Adipose tissue (tissue), 3 donors: ENCODE results near the gene EML2. TPM values are rescaled to one million over a fixed set of nuclear protein-coding genes. Genes with fewer than 3 reads are reported as not detected.

Experiments
- H3K27ac ChIP-seq: one replicate; pipeline ENCODE4 v1.5.1; 2013; ENCODE audit warnings: low read depth, low read length
- WGBS, 3 donors: extraction: QIAGEN DNeasy Blood & Tissue Kit; methylation state at CpG; one replicate each; pipeline ENCODE4 v1.1.7; 2013; 5-methylcytosine and 5-hydroxymethylcytosine counted together
- polyA plus RNA-seq, 3 donors: library from polyadenylated mRNA; stranded (reverse); fragments of 200-250 nt; gene quantifications; one replicate each; pipeline ENCODE4 v1.2.3, GENCODE V29; 2013
- donor health status: healthy with polysubstance abuse.
- donor health status: Bipolar disorder and iron deficiency.
- donor health status: healthy.

Gene EML2
- polyA plus RNA-seq, 3 donors, result 17.5 to 29.2 (median 22.3) TPM

GRCh38 chr19:45575216-45575615 is 64.0 kb downstream of the EML2 start:
- no peak overlapping the region for H3K27ac ChIP-seq
- 92 to 95% (median 94%) methylated on average over 5 of the region's 5 CpGs for WGBS, 3 donors

- no peak overlapping the region for H3K27ac ChIP-seq
Observed at GRCh38 chr19:45574526-45574925, 64.7 kb downstream of the EML2 start.

GRCh38 chr19:45571457-45572220 is 67.6 kb downstream of the EML2 start:
- H3K27ac ChIP-seq, result no peak overlapping the region
- 76 to 90% (median 89%) methylated on average over 8 of the region's 8 CpGs for WGBS, 3 donors

More at GRCh38 chr19:45574526-45574925, 64.7 kb downstream of the EML2 start:
- 76 to 82% (median 82%) methylated on average over 4 of the region's 4 CpGs for WGBS, 3 donors

GRCh38 chr19:45569619-45570421 is 69.4 kb downstream of the EML2 start:
- H3K27ac ChIP-seq, result no peak overlapping the region
- 53 to 65% (median 56%) methylated on average over 15 of the region's 15 CpGs for WGBS, 3 donors

- H3K27ac ChIP-seq, result no peak overlapping the region
- 68 to 83% (median 73%) methylated on average over 3 of the region's 3 CpGs for WGBS, 3 donors
Observed at GRCh38 chr19:45568732-45569131, 70.5 kb downstream of the EML2 start.

- 72 to 90% (median 82%) methylated on average over 2 of the region's 2 CpGs for WGBS, 3 donors
- H3K27ac ChIP-seq, result no peak overlapping the region
Observed at GRCh38 chr19:45567609-45568008, 71.6 kb downstream of the EML2 start.

GRCh38 chr19:45564131-45564780 is 74.9 kb downstream of the EML2 start:
- 67 to 74% (median 73%) methylated on average over 5 of the region's 5 CpGs for WGBS, 3 donors
- H3K27ac ChIP-seq, result no peak overlapping the region

- no peak overlapping the region for H3K27ac ChIP-seq
- 66 to 87% (median 74%) methylated on average over 11 of the region's 11 CpGs for WGBS, 3 donors
Observed at GRCh38 chr19:45560686-45561085, 78.5 kb downstream of the EML2 start.

- 83 to 93% (median 90%) methylated on average over 5 of the region's 5 CpGs for WGBS, 3 donors
- H3K27ac ChIP-seq, result no peak overlapping the region
Observed at GRCh38 chr19:45560038-45560437, 79.2 kb downstream of the EML2 start.

Other genes with a start within 250 kb of the EML2 start
- 10 to 100 TPM; 11.1 to 36.5 (median 14.5) TPM for gene PPP1R13L, start 234.3 kb downstream of the EML2 start, polyA plus RNA-seq
- gene POLR1G, start 232.8 kb downstream of the EML2 start, polyA plus RNA-seq, result 1 to 10 TPM; 1.5 to 6.3 (median 2.3) TPM
- 10 to 100 TPM; 31.0 to 63.9 (median 59.5) TPM for gene ERCC1, start 215.5 kb downstream of the EML2 start, polyA plus RNA-seq
- gene FOSB, start 171.4 kb downstream of the EML2 start, polyA plus RNA-seq, result 100 to 1,000 TPM in 2 of 3 donors, 10 to 100 TPM in 1; 11.9 to 650 (median 341) TPM
- 1 to 10 TPM; 4.9 to 7.6 (median 6.4) TPM for gene RTN2, start 142.3 kb downstream of the EML2 start, polyA plus RNA-seq
- gene PPM1N, start 141.0 kb downstream of the EML2 start, polyA plus RNA-seq, result 1 to 10 TPM in 1 of 3 donors, under 1 TPM in 2; 0.62 to 3.7 (median 0.71) TPM
- 10 to 100 TPM; 14.9 to 93.0 (median 78.0) TPM for gene VASP, start 131.9 kb downstream of the EML2 start, polyA plus RNA-seq
- 1 to 10 TPM; 3.1 to 6.7 (median 3.5) TPM for gene OPA3, start 54.6 kb downstream of the EML2 start, polyA plus RNA-seq
- gene GPR4, start 37.2 kb downstream of the EML2 start, polyA plus RNA-seq, result 10 to 100 TPM in 2 of 3 donors, 1 to 10 TPM in 1; 1.3 to 29.5 (median 11.6) TPM
- gene GIPR, start 28.8 kb upstream of the EML2 start, polyA plus RNA-seq, result 10 to 100 TPM in 1 of 3 donors, 1 to 10 TPM in 2; 5.6 to 20.2 (median 7.2) TPM
- 100 to 1,000 TPM; 175 to 370 (median 310) TPM for gene SNRPD2, start 52.6 kb upstream of the EML2 start, polyA plus RNA-seq
- 1 to 10 TPM; 3.9 to 5.4 (median 4.9) TPM for gene QPCTL, start 53.3 kb upstream of the EML2 start, polyA plus RNA-seq
- 1 to 10 TPM; 7.0 to 8.0 (median 7.3) TPM for gene FBXO46, start 91.5 kb upstream of the EML2 start, polyA plus RNA-seq
- gene MEIOSIN, start 94.0 kb upstream of the EML2 start, polyA plus RNA-seq, result under 1 TPM; 0.01 to 0.11 (median 0.02) TPM
- 10 to 100 TPM; 19.7 to 33.3 (median 23.3) TPM for gene SIX5, start 129.9 kb upstream of the EML2 start, polyA plus RNA-seq
- 100 to 1,000 TPM in 1 of 3 donors, 10 to 100 TPM in 2; 36.1 to 119 (median 40.8) TPM for gene DMPK, start 143.1 kb upstream of the EML2 start, polyA plus RNA-seq
- 10 to 100 TPM; 13.9 to 43.0 (median 35.8) TPM for gene DMWD, start 153.4 kb upstream of the EML2 start, polyA plus RNA-seq
- under 1 TPM in 1 of 3 donors, not detected in 2; 0.03 TPM for gene RSPH6A, start 175.9 kb upstream of the EML2 start, polyA plus RNA-seq
- gene SYMPK, start 223.8 kb upstream of the EML2 start, polyA plus RNA-seq, result 10 to 100 TPM; 25.9 to 57.0 (median 36.8) TPM
- 10 to 100 TPM in 1 of 3 donors, 1 to 10 TPM in 1, not detected in 1; 3.6 to 32.1 TPM for gene FOXA3, start 224.9 kb upstream of the EML2 start, polyA plus RNA-seq
- 10 to 100 TPM in 2 of 3 donors, 1 to 10 TPM in 1; 7.7 to 13.9 (median 10.0) TPM for gene IRF2BP1, start 246.7 kb upstream of the EML2 start, polyA plus RNA-seq